Stimulated activated CD4-positive, alpha-beta T cell treated with anti-CD3 and anti-CD28 coated beads, Interleukin-1b, Interleukin-23, amount 100 ng/mL, for 48 hours (primary cell): Measurements from ENCODE around the gene ADI1.
A peak's percentile ranks its signal among the peaks of the same experiment; 100 is the strongest.
"Not testable (repeated sequence)": the region's sequence is repeated elsewhere in the genome, so short reads cannot be mapped to it uniquely, and the experiment has no call there.

Source experiments
- DNase-seq: peaks from one replicate; pipeline ENCODE4 v3.0.0-alpha.2; 2020

ADI1 gene

DNA sequence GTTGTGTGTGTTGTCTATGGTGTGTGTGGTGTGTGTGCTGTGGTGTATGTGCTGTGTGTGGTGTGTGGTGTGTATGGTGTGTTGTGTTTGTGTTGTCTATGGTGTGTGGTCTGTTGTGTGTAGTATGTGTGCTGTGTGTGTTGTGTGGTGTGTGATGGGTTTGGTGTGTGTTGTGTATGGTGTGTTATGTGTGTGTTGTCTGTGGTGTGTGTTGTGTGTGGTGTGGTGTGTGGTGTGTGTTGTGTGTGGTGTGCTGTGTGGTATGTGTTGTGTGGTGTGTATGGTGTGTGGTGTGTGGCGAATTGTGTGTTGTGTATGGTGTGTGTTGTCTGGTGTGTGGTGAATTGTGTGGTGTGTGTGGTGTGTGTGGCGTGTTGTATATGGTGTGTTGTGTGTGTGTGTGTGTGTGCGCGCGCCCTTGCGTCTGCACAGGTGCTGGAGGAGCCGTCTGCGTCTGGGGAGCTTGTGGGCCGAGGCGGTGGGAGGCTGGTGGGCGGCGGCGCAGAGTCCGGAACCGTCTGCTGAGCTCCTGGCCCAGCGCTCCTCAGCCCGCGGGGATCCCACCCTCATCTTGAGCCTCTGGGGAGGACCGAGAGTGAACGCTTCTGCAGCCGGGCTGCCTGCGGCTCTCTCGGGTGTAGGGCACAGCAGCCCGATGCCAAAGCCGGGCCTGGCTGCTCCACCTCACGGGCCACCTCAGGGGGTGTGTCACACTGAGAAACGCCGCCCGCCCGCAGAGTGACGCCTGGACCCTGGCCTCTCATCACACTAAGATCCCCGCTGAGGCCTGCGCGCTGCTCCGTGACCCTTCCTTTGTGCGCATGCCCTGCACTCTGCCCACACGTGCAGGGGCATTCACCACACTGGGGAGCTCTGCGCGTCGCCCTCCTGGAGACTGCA is 8.8 kb upstream of the ADI1 start:
- no peak for DNase-seq

DNA sequence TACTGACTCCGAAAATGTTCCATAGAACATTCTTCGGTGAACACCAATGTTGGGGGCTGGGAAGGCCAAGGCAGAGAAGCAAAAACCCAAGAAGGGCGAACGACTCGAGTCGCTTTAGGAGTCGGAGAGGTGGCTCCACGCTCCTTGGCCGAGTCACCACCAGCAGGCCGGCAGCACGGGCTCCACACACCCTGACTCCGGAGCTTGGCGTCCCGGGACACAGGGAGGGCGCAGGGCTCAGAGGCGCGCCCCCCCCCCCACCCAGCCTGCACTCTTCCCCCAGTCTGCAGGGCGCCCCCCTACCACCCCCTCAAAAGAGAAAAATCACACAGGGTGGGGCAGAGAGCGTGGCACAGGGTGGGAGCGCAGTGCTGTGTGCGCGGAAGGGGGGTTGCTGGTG is 7.5 kb upstream of the ADI1 start:
- no peak for DNase-seq

DNA sequence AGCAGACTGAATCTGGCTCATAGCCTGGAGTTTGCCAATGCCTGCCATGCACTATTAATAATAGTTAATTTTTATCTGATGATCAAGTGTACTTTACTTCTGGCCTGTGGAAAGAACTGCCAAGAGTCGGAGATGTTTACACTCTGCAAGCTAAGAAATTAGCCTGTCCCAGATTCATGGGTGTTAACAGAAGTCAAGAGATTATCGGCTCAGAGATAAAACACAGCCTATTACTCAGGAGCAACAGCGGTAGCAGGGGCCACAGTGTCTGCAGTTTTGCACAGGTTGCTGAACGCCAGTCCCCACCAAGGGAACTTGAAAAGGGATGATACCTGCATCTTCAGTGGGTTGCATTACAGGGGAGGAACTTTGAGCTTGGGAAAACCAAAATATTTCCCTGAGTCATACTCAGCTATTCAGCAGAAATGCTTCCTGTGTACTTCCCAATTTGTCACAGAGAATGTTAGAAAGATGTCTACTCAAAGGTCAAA is 4.3 kb upstream of the ADI1 start:
- DNase-seq: no peak

DNA sequence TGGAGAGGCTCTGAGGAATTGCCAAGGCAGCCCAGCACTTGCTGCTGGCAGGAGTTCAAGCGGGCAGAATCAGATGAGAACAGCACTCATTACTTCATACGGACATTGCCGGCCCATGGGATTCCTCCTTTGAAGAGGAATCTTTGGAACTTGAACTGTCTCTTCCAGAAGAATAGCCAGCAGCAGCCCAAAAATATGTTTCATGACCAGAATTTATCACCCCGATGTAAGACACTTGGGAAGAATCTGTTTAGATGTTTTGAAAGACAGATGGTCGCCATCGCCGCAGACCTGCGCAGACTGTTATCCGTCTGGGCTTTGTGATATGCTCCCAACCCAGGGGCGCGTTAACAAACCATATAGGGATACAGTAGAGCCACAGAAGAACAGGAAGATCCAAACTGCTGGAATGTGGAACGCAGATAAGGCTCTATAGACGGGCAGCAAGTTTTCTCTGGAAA is 3.7 kb upstream of the ADI1 start:
- DNase-seq: no peak

DNA sequence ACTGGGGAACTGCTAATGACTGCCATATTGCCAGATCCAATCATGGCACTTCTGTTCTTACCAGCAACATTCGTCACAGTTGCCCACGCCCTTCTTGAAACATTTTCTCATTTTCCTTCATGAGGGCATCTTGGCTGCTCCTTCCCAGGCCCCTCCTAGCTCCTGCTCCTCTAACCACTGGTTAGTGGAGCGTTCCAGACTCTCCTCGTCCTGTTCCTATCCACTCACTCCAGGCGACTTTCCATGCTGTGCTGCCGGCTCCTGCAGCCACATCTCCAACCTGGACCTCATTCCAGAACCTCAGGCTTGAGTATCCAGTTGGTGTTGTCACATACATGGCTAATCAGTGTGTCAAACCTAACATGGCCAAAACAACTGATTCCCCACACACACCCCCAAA is 1.3 kb upstream of the ADI1 start:
- DNase-seq: no peak

DNA sequence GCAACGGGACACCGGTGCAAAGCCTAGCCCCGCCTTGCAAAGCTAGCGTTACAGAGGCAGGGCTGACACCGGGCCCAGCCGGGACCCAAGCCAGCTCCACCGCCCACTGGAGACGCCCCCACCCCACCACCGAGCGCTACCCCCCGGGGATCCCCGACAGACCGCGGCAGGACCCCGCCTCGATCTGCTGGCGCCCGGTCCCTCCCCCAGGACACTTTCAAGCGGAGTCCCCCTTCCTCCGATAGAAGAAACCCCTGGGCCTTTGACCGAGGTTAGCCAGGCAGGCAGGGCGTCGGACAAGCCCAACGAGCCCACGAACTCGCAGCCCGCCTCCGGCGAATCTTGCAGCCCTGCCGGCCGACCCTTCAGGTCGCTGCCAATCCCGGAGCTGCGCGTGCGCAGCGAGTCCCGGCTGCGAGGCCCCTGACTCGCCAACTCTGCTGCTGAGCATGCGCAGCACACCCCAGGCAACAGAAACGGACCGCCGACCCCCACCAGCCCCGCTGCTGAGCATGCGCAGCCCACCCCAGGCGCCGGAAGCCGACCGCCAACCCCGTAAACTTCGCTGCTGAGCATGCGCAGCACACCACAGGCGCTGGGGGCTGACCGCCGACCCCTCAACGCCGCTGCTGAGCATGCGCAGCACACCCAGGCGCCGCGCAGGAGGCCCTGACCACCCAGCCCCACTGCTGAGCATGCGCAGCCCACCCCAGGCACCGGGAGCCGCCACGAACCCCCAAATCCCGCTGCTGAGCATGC is 656 bp downstream of the ADI1 start:
- peak; percentile 99 for DNase-seq

DNA sequence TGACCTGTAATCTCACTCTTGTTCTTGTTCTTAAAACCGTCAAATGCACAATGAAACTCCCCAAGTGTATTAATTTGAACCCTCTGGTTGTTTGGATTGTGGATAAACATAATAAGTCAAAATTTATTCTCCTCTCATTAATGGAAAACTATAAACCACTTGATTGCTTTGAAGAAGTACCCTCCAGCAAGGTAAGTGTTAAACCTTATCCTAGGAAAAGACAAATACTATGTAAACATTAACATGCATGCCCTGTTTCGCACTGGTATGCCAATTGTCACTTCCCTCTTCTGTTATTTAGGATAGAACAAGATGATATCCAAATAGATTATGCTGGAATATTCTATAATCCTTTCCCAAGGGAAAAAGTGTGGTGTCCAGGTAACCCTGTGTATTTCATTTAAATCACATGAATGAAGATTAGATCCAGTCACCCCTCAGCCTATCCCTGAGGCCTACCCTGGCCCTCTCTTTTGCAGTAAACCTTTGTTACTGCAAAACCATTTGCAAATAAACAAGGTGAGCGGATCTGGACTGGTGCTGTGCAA is 1.3 kb downstream of the ADI1 start:
- no peak for DNase-seq

DNA sequence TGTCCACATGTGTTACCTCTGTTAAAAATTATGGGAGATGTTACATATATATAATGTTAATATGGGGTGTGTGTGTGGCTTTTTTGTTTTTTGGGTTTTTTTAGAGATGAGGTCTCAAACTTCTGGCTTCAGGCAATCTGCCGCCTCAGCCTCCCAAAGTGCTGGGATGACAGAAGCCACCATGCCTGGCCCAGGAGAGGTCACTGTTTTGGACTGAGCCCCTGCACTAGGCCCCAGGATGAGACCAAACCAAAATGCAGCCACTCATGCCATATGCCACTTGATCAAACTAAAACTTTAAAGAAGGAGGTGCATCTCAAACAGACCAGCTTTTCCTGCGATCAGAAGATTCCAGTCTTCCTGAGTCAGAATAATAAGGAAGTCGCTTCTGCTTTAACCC is 2.5 kb downstream of the ADI1 start:
- no peak for DNase-seq

DNA sequence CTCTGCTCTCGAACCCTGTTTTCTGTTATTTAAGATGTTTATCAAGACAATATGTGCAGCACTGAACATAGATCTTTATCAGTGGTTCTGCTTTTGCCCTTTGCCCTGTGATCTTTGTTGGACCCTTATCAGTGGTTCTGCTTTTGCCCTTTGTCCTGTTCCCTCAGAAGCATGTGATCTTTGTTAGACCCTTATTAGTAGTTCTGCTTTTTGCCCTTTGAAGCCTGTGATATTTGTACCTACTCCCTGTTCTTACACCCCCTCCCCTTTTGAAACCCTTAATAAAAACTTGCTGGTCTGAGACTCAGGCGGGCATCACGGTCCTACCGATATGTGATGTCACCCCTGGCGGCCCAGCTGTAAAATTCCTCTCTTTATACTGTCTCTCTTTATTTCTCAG is 3.9 kb downstream of the ADI1 start:
- DNase-seq: not testable (repeated sequence)

DNA sequence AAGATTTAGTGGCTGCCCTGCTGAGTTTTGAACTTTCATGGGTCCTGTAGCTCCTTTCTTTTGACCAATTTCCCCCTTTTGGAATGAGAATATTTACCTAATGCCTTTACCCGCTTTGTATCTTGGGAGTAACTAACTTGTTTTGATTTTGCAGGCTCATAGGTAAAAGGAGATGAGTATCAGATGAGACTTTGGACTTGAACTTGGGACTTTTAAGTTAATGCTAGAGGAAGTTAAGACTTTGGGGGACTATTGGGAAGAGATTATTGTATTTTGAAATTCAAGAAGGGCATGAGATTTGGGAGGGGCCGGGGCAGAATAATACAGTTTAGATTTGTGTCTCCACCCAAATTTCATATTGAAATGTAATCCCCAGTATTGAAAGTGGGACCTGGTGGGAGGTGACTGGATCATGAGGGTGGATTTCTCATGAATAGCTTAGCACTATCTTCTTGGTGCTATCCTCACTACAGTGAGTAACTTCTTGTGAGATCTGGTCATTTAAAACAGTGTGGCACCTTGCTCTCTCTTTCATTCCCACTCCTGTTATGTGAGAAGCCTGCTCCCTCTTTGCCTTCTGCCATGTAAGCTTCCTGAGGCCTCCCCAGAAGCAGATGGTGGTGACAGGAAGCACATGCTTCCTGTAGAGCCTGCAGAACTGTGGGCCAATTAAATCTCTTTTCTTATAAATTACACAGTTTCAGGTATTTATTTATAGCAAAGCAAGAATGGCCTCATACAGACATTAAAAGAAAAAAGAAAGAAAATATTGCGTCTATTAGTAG is 6.1 kb downstream of the ADI1 start:
- no peak for DNase-seq

DNA sequence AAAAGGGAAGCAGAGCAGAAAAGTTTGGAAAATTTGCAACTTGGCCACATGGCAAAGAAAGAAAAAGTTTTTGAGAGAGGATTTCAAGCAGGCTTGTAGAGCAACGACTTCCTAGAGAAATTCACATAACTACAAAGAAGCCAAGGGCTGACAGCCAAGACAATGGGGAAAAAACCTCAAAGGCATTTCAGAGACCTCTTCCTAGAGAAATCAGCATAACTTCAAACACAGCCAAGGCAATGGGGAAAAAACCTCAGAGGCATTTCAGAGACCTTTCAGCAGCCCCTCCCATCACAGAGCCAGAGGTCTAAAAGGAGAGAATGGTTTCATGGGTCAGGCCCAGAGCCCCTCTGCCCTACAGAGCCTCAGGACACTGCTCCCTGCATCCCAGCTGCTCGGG is 7.2 kb downstream of the ADI1 start:
- no peak for DNase-seq

DNA sequence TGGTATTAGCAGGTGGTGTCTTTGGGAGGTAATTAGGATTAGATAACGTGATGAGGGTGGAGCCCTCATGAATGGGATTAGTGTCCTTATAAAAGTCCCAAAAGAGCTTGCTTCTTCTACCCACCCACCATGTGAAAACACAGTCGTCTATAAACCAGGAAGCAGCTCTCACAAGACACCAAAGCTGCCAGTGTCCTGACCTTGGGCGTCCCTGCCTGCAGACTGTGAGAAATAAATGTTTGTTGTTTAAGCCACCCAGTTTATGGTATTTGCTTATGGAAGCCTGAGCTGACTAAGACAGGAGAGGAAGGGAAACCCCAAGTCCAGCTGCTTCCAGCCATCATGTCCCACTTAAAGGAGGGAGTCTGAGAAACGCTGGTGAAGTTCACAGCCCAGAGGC is 13.6 kb downstream of the ADI1 start:
- no peak for DNase-seq

DNA sequence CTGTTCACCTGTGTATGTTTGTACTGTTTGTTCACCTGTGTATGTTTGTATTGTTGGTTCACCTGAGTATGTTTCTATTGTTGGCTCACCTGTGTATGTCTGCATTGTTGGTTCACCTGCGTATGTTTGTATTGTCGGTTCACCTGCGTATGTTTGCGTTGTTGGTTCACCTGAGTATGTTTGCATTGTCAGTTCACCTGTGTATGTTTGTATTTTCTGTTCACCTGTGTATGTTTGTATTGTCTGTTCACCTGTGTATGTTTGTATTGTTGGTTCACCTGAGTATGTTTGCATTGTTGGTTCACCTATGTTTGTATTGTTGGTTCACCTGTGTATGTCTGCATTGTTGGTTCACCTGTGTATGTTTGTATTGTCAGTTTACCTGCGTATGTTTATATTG is 14.6 kb downstream of the ADI1 start:
- DNase-seq: no peak

DNA sequence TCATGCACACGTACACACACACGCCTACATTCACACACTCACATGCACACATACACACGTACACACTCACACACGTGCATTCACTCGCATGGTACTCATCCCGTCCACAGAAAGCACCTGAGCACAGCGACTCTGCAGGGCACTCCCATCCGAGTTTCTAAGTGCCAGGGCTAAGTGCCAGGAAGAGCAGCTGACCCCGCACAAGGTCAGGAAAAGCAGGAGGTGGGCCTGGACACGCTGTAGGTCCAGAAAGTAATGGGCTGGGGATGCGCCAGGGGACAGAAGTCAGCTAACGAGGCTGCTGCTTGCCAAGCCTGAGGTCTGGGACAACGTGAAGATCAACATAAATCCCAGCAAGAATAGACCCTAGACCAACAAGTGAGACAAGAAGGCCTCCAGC is 15.8 kb downstream of the ADI1 start:
- no peak for DNase-seq

DNA sequence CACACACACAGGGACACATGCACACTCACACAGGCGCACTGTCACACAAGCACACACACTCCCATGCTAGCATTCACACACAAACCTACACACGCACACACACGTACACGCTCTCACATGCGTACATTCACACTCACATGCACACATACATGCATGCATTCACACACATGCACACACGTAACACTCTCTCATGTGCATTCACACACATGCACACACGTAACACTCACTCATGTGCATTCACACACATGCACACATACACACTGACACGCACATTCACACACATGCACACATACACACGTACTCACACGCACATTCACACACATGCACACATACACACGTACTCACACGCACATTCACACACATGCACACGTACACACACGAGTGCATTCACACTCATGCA is 16.3 kb downstream of the ADI1 start:
- no peak for DNase-seq

DNA sequence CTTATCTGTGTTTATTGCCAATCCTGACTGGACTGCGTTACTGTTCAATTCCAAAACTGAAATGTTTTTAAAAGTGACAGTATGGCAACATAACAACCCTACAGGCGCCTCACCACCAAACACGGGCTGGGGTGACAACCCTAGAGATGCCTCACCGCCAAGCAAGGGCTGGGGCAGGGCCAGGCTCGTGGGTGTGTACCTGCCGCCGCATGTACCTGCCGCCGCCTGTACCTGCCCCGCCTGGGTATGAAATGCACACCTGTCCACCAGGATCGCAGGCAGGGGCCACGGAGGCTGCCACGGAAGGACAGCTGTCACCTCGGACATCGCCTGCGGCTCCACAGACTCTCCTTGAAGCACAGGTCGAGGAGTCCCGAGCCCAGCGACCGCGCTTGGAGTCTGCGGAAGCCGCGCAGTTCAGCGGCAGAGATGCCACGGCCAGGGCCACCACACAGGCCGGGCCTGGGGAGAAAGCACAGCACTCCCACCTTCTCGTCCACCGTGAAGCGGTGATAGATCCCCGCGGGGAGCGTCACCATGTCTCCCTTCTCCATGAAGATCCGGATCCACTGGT is 18.9 kb downstream of the ADI1 start:
- DNase-seq: no peak

DNA sequence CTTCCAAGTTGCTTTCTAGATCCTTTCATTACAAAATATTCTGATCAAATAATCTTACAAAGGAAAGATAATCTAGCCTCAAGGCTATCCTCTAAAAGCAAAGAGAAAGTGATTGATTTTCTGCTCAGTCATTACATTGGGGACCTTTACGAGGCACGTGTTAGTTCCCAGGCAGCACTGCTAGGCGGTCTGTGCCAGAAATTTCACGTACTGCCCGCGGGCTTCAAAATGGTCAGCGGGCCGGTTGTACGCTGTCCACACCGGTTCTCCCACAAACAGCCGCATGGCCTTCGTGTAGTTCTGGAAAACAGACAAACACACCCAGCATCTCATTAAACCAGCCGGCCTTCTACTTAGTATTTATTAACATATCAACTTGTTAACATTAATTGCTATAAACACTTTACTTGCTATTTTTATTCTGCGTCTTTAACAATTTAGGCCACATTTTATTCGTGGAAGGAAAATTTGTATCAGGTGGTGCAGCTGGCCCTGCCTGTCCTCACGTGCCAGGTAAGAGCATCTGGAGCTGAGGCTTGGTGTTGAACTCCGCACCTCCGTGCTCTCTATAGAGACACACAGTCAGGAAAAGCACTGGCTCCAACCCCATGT is 20.4 kb downstream of the ADI1 start:
- no peak for DNase-seq

DNA sequence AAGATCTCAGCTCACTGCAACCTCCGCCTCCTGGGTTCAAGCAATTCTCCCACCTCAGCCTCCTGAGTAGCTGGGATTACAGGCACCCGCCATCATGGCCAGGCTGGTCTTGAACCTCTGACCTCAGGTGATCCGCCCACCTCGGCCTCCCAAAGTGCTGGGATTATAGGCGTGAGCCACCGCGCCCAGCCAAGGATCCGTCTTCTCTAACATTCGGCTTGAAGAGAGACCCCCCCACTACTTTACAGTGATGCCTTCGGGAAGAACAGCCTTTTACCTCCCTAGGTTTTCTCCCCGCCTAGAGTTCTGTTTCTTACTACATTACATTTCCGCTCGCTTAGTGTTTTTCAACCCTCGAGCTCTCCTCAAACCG is 22.6 kb downstream of the ADI1 start:
- not testable (repeated sequence) for DNase-seq

DNA sequence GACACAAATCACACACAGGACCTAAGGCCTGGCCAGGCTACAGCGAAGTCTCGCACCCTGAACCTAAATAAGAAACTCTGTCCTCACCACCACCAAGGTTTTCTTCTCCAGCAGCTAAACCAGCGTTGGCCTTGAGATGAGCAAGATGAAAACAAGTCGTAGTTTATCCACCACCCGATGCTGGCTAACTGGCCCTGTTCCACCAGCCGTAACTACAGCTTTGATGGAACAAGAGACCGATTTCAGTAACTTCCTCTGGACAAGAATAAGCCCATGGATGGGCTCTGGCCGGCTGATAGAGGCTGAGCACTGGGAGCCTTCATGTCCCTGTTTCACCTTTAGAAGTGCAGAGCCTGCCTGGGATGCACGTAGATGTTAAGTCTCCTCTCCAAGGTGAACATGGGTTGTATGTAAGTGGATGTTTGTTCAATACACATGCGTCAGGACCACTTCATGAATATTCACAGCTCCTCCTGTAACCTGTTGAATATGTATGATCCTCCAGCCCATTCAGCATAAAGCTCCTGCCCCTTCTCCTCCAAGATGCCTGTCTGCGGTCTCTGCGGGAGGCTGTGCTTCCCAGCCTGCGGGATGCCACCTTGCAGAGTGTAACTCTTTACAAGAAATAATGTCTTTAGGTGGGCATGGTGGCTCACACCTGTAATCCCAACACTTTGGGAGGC is 24.2 kb downstream of the ADI1 start:
- DNase-seq: no peak

DNA sequence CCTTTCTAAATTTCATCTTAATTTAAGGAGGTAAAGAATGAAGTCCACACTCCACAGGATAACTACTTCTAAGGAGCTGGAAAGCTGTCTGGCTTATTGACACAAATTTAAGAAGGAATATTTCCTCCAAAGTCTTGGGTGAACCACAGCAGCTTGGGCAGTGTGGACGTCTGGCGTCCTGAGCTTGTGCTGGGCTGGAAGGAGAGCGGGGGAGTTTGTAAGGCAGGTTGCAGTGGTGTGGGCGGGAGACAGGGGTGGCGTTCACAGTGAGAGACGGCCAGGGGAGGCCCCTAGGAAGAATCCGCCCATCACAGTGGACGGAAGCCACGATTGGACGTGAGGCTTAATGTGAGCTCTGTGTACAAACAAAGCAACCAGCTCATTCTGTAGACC is 25.7 kb downstream of the ADI1 start:
- DNase-seq: no peak

DNA sequence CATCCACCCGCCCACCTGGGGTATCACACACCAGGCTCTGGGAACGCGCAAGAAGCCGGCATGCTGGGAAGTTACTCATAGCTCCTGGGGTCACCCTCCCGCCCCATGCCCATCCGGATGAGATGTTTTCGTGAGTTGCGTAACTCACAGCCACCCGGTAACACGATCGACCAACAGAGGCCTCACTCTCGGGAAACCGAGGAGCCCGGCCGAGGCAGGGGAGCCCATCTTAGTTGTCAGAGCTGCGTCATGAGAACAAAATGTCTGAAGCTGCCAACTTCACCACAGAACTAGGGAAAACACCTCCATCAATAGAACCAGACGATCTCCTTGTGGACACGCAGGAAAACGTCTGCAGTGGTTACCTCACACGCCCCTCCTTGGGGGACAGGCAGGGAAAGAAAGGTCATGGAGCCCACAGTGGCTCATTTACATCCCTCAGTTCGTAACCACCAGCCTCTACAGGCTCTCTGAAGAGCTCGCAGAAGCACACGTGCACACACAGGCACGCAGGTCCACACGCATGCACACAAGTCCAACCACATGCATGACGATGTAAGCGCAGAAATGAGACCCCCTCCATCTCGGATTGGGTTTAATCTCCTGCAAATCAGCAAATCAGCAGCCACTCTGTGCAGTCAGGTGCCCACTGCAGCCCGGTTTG is 26.2 kb downstream of the ADI1 start:
- no peak for DNase-seq
